Epidermal melanocyte (primary cell): Measurements from ENCODE around the gene PINLYP.

Source experiments
- DNase-seq: peaks from one replicate; pipeline ENCODE4 v3.0.0; 2011; ENCODE audit warnings: low spot score; ENCODE audit not compliant: insufficient read length

Gene PINLYP

DNA sequence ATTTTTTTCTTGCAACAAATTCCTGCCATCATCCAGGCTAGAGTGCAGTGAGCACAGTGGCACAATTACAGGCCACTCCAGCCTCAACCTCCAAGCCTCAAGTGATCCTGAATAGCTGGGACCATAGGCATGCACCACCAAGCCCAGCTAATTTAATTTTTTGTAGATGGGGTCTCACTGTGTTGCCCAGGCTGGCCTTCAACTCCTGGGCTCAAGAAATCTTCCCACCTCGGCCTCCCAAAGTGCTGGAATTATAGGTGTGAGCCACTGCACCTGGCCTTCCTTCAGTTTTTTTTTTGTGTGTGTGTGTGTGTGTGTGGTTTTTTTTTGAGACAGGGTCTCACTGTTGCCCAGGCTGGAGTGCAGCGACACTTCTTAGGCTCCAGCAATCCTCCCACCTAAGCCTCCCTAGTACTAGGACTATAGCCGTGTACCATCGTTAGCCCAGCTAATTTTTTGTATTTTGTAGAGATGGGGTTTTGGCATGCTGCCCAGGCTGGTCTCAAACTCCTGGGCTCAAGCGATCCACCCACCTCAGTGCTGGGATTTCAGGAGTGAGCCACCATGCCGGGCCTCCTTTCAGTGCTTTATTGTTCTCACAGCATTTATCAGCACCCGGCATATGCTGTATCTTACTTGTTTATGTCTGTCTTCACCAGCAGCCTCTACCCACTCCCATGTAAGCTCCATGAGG lies 30.4 kb downstream of the PINLYP start:
- no peak for DNase-seq

DNA sequence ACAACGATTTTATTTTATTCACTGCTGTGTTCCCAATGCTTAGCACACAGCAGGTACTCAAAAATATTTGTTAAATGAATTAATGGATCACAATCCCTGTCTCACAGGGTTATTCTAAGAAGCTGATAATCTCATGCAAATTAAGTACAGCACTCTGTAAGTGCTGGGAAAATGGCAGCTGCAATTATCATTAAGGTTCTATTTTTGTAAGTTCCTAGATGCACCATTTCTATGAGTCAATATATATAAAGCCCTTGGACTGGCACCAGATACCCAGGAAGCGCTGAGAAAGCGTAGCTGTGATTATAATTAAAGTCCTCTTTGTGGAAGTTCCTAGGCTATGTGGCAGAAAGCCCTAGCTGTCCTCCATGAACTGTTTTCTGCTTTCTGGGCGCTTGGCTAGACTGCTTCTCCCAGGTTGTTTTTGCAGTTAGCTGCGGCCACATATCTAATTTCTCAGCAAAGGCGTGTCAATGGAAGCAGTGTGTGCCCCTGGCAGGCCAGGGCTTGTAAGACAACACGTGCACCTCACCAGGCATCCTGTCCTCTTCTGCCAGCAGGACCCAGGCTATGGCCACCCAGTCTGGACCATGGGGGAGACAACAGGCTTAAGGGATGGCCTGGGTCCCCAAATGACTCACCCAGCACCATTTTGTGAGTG lies 31.1 kb downstream of the PINLYP start:
- DNase-seq = no peak

DNA sequence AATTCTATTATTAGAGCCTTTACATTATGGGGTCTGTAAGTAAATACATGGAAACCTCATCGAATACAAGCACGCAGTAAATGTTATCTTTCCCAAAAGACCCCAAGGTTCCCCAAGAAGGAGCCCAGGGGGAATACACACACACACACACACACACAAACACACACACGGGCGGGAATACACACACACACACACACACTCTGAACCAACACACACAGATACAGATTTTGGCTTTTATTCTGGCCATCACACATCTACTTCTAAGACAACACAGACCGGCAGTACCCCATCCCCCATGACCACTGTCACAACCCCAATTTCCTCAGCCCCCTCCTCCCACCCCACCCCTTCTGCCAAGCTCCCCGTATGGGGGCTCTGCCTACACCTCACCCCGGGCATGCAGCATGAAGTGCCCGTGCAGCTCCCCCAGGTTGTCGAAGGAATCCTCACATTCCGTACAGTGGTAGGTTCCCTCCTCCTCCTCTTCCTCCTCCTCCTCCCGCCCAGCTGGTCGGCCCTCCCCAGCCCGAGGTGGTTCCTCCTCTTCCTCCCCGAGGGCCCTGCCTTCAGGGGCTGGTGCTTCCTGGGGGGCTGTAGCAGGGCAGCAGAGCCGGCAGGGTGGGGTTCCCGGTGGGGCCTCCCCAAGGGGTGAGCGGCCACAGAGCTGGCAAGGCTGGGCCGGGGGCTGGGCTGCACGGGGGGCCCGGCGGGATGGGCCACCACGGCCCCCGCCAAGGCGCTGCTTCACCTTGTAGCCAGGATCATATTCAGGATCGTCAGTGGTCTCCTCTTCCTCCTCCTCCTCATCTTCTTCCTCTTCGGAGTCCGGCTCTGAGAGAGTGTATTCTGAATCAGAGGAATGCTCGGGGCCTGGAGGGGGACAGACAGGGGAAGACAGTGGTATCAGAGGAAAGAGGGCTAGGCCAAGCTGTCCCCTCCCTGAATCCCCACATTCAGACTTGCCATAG lies 31.9 kb downstream of the PINLYP start:
- DNase-seq = no peak

DNA sequence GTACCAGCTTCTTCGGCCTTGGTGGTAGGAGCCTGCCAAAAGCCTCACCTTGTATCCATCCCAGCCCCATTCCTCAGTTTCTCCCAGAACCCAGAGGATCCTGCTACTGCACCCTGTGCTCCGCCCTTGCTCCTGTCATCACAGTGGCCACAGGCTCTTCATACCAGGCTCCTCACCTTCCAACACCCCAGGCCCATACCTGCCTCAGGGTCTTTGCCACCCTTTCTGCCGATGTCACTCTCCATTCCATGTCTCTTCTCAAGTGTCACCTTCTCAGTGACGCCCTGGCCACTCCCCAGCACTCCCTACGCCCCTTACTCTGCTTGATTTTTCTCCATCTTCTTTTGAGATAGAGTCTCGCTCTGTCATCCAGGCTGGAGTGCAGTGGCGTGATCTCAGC lies 34.3 kb downstream of the PINLYP start:
- no peak for DNase-seq

DNA sequence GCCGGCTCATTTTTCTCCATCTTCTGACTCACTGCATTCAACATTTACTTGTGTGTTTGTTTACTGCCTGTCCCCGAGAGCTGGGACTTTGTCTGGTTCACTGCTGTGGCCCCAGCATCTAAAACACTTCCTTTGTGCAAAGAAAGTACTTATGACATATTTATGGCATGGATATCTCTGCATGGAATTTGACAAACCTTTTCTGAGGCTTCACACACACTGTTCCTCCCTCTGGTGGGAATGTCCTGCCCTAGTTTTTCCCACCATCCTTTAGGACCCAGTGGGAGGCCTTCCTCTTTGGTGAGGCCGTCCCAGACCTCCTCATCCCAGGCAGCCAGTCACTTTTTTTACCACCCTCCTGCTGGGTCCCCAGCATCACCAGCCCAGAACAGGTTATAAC lies 34.9 kb downstream of the PINLYP start:
- DNase-seq = no peak

DNA sequence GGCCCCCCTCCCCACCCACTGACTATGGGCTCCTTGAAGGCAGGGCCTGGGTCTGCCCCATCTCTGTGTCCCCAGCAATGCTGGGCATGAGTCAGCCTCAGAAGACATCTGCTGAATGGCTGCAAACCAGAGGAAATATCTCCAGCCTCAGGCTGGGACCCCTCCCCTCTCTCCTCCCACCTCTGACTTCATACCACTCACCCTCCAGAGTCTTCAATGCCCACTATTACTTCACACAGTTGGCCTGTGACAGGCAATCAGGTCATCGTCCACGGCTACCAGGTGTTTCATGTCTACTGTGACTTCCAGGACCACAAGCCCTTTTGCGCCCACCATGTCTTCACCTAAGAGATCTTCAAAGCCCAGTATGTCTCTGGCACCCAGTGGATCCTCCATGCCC lies 36.2 kb downstream of the PINLYP start, which contains the start of gene SRRM5:
Gene SRRM5 (plus strand): TSS at position 301 of the 400 bp plus-strand sequence. CDS start 34 bp downstream, at position 335.
- no peak for DNase-seq

DNA sequence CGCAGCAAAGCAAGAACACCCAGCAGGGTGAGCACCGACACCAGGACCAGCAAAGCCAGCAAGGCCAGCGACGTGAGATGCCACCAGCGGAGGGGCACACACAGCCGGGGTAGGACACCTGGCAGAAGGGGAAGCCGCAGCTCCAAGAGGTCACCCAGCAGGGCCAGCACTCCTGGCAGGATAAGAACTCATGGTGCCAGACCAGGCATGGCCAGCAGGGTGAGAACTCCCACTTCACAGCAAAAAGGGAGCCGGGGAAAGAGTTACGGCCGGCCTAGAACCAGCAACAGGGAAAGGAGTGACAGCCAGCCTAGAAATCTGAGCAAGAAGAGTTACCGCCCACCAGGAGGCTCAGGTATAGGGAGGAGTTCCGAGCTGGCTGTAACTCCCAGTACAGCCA lies 36.8 kb downstream of the PINLYP start:
- DNase-seq = no peak

DNA sequence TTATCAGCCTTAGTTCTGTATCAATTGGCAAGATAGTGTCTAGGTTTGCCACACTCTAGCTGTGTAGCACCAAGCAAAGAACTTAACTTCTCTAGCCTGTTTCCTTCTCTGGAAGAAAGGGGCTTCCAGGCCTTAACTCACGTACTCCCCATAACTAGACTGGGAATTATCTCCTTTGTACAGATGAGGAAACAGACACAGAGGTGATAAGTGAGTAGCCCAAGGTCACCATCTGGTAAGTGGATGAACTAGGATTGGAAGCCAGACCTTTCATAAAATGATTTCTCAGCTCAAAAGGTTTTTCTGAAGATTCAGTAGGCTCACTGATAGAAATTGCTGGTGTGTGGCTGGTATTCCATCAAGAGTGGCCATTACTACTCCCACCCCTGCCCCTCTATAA lies 40.7 kb downstream of the PINLYP start:
- no peak for DNase-seq

DNA sequence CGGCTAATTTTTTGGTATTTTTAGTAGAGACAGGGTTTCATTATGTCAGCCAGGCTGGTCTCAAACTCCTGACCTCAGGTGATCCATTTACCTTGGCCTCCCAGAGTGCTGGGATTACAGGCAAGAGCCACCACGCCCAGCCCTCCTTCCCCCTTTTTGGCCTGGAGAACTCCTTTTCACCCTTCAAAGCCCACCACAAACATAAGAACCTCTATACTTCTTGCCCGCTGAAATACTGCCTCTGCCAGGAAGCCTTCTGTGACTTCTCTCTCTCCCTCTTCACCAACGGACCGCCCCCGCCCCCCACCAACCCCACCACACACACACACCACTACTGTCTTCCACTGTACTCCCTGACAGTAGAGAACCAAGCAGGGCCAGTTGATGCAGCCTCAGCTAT lies 41.4 kb downstream of the PINLYP start:
- DNase-seq = no peak

DNA sequence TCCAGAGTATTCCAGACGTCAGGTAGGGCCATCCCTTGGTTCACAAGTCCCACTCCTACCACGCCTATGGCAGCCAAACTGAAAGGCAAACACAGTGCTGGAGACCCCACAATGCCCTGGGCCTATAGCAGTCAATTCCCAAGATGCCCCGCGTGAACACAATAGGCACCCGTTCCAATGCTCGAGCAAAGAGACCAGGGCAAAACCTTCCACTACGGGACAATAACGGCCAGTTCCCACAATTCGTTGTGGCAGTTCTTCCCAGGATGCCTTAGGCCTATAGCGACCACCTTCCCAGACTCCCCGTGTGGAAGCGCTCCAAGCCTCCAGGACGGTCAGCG lies 43.3 kb downstream of the PINLYP start:
- DNase-seq = no peak

DNA sequence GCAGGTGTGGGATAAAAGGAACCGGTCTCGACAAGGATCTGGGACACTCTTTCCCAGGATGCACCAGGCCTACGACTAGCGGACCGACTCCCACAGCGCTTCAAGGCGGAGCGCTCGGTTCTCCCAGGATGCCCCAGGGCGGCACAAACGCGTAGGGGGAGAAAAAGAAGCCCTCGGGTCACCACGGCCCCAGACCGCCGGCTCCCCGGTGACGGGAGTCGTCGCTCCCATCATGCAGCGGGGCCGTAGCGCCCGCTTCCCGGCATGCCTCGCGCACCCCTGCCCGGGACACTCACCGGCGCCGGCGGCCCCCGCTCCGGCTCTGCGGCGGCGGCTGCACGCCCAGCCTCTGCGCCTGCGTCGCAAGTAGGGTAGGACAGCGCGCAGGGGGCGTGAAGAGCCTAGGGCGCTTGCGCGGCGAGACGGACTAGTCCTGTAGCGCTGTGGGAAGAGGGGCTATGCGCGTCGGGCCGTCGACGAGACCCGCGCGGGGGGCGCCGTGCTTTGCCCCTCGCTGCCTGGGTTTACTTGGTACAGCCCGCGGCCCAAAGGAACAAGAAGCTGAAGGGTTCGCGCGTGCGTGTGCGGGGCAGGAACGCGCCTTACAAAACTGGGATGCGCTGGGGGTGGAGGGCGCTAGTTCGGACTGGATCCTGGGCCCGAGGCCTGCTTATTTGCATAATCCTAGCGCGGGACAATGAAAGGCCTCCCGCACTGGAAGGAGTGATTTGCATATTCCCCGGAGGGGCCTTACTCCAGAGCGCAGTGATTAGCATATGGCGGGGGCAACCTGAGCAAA lies 43.9 kb downstream of the PINLYP start, which contains the start of gene ZNF428:
Gene ZNF428 (minus strand): TSS at position 368 of the 799 bp plus-strand sequence. CDS start 5,325 bp downstream, outside the sequence.
- peak; percentile 88 for DNase-seq

DNA sequence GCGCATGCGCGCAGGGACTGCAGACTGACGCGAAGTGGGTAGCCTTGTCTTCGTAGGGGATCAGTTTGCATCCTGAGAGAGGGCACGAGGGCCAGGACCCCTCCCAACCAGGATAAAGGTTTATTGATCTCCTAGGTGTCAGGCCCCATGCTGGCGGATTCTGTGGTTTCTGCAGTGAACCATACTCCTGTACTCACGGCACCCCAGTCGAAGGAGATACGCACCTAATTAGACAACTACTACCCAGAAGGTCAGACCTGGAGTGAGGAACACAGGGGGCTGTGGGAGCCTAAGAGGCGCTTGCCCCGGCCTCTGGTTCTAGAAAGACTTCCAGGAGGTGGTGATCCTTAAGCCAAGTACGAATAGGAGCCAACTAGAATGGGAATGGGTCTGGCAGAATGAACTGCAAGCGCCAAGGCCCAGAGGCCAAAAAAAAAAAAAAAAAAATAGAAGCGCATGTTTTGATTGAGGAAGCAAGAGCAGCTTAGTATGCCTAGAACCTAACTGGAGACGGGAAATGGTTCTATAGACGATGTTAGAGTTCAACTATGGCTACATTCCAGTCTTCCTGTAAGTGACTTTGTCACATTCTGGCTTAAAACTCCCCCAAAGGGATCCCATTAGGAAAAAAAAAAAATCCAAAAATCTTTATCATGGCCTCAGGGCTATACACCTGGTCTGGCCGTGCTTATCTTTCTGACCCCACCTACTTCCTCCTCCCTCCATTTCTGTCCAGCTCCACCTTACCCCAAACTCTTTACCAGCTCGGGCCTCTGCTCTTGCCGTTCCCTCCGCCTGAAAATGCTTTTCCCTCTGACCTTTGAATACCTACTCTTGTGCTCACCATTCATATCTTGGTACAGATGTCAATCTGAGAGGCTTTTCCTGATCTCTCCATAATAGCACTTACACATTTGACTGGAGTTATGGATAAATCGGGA lies 44.7 kb downstream of the PINLYP start:
- no peak for DNase-seq

DNA sequence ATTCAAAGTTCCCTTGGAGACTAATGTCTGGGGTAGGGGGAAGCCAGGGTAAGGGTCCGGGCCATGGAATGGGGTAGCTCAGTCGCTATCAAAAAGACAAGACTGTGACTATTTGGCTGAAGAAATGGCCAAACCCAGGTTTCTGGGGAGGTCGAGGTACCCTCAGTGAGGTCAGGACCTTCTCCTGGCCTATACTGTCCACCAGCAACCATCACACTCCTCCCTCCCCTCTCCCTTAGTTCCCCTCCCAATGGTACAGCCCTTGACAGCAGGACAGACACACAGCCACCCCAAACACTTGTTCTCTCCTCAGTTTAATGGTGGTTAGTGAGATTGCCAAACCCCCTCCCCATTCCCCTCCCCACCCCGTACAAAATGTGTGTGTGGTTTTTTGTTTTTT lies 46.5 kb downstream of the PINLYP start:
- no peak for DNase-seq

DNA sequence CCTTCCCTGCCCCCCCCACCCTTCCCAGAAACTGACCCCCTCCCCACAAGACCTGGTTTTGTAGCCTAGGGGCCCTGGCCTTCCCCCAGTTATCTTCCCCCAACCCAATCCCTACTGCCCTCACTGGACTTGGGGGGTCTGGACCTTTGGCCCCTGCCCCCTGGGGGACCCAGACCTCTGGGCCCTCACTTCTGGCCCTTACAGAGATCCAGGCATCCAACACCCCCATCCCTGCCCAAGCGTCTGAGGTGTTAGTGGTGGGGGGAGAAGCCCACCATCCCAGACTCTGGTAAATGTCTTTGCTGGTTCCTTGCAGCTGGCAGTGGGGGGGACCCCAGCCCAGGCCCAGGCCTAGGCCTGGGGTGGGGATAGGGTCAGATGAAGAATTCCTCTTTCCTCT lies 47.4 kb downstream of the PINLYP start:
- no peak for DNase-seq

DNA sequence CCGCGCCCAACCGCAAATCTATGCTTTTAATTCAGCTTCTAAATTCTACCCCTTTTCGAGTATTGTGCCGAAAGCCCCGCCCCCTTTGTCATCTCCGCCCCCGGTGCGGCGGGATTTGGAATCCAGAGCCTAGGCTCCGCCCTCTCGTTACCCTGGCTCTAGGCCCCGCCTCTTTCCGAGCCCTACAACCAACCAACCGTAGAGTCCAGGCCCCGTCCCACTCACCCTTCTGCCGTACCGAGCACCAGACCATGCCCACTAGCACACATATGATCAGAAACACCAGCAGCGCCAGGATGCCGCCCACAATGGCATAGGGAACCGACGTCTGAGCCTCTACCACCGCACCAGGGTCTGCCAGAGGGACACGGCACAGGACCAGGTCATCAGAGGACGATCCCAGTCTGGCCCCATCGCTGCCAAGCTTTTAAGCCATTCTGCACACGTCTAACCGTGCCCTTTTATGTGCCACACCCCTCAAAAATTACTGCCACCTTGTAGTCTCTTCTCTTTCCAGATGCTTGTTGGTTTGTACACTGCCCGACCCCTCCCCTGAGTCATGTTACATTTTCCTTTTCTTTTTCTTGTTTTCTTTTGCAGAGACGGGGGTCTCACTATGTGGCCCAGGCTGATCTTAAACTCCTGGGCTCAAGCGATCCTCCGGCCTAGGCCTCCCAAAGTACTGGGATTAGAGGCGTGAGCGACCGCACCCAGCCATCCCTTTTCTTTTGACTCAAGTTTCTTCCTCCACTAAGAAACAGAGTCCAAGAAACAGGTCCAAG lies 48.5 kb downstream of the PINLYP start:
- DNase-seq = no peak

DNA sequence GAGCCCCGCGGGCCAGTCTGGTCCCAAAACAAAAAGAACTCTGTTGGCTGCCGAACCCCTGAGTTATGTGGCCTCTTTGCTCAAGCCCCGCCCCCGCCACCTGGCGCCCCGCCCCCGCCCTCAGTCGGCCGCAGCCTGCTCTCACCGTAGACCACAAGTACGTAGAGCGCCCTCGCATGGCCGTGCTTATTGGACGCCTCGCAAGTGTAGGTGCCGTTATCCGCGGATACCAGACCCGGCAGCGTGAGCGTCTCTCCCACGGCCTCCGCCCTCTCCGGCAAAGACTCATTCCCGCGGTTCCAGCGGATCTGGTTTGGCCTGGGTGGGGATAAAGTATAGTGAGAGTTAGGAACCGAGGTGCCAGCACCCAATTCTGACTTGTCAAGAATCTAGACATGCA lies 49.3 kb downstream of the PINLYP start:
- no peak for DNase-seq

DNA sequence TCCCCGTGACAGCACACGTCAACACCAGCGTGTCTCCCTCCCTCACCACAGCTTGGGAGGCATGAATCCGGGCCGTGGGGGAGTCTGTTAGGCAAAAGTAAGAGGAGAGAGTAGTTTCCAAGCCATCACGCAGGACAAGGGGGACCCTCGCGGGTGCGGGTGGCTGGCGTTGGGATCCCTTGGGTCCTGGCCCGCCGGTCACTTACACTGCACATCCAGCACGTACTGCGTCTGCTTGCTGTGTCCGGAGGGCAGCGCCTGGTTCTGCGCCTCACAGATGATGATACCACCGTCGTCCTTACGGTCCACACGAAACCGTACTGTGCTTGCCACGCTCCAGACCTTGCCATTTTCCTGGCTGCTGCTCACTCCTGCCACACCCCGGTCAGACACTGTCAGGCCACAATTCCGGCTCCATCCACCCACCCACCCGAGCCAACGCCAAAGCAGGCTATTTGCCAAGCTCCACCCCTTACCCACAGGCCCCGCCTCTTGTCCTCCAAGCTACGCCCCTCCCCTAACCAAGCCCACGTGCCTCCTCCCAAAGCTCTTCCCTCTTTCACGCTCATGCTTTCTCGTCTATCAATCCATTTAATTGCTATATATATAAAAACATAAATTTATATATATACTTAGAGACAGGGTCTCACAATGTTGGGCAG lies 50.4 kb downstream of the PINLYP start:
- no peak for DNase-seq

DNA sequence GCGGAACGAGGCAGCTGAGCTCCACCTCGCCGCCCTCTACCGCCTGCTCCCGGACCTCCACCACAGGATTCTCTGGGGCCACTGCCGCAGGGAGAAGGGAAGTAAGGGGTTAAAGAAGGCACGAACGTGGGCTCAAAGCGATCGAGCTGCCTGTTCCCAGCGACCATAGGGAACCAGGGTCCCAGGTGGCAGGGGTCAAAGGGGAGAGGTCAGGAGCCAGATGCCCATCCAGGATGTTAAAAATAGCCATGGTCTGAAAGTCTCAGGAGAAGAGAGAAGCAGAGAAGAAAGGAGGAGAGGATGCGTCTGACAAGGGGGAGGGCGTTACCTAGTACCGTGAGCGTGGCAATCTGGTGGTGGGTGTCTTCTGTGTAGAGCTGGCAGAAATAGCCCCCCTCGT lies 51.2 kb downstream of the PINLYP start:
- DNase-seq = no peak
